ENCODE measurements around the gene TAS1R2. TPM values are rescaled to one million over a fixed set of nuclear protein-coding genes. Genes with fewer than 3 reads are reported as not detected.
"Not testable (repeated sequence)": the region's sequence is repeated elsewhere in the genome, so short reads cannot be mapped to it uniquely, and the experiment has no call there.

The TAS1R2 gene
- total RNA-seq, 1 donor from 2014 or later = not detected

DNA sequence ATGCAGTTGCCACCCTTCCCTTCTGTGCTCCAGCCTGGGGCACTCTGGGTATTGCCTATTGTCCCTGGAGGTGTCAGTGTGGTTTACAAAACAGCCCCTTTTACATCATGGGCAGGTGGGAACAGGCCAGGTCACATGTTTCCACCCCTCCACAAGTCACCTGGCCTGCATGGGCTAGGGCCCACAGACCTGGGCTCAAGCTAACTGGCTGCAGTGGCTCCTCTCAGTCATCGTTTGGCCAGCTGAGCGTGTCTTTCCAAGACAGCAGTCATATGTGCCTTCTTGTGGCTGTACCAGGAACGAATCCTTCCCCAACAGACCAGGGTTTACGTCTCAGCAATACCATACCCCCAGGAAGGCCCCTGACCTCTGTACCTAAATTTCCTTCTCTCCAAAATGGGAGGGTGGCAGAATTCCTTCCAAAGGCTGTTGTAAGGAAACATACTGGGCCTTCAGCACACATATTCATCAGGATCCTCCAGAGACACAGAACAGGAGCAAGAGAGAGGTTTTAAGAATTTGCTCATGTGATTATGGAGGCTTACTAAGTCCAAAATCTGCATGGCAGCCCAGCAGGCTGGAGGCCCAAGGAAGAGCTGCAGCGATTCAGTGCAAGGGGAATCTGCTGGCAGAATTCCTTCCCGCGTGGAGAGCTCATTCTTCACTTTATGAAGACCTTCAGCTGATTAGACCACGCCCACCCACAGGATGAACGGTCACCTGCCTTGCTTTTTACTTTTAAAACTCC lies 10.6 kb upstream of the TAS1R2 start:
- no peak for DNase-seq (ENCODE audit: extremely low read depth, low read depth, low spot score)

GRCh38 chr1:18868801-18869424 lies 9.5 kb upstream of the TAS1R2 start:
- DNase-seq (ENCODE audit: extremely low read depth, low read depth, low spot score) = no peak

DNA sequence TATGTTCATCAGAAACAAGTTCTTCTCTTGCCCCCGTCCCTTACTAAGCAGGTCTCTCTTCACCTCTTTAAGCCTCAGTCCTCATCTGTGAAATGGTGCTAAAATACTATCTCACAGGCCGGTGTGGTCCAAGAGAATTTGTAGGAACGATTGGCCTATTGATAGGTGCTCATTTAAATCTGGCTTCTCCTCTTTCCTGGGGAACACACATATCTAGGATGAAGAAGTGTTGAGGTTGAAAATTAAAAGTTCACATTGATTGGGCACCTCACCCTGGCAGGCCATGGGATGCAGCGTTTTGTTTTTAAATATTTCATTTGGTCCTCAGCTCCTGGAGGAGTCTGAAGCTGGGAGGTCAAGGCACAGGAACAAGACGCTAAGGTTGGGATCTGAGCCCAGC lies 8.9 kb upstream of the TAS1R2 start:
- no peak for DNase-seq (ENCODE audit: extremely low read depth, low read depth, low spot score)

DNA sequence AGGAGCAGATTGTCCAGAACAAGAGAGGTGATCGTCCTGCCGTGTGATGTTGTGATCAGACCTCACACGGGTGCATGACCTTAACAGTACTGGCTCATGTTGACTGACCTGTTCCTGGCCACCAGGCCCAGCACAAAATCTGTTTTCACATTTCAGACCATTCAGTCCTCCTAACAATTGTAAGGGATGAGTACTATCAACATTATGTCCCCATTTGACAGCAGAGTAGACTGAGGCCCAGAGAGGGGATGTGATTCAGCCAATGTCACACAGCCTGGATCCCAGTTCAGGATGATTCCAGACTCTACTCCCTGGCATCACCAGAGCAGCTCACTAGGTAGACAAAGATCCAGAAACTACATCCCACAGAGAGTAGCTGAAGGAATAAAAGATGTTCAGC lies 7.4 kb upstream of the TAS1R2 start:
- no peak for DNase-seq (ENCODE audit: extremely low read depth, low read depth, low spot score)

- no peak for DNase-seq (ENCODE audit: extremely low read depth, low read depth, low spot score)
These were observed 6.9 kb upstream of the TAS1R2 start for GRCh38 chr1:18866314-18866713.

DNA sequence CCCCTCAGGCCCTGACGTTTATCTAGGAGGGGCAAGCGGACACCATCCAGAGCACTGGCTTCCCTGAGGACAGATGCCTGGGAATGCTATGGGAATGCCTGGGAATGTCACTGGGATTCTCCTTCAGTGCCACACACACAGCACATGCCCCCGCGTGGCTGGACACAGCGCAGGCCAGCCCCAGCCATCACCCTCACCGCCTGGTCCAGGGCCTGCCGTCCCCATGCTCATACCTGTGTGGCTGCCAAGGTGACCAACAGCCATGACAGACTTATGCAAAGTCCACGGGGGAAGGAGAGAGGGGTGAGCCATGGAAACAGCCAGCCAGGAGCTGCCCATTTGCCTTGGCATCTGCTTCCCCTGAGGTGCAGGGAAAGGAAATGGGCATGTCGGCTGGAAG lies 5.7 kb upstream of the TAS1R2 start:
- DNase-seq (ENCODE audit: extremely low read depth, low read depth, low spot score) = no peak

DNA sequence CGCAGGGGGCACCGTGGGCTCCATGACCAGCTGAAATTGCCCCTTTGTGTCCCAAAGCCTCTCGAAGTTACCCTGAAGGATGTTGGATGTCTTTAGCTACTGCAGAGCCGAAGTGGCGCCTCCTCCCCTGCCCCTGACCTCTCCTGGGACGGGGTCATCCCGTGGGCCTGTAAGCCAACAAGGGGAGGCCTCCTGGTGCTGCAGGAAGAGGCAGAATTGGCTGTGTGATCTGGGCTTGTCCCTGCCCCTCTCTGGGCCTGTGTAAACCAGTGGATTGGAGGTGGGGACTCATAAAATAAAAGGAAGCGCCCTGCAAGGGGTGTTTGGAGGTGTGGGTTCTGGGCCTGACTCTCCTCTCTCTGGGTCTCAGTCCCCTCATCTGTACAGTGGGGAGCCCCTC lies 2.1 kb upstream of the TAS1R2 start:
- DNase-seq (ENCODE audit: extremely low read depth, low read depth, low spot score) = no peak

- no peak for DNase-seq (ENCODE audit: extremely low read depth, low read depth, low spot score)
These were observed 1.6 kb upstream of the TAS1R2 start for GRCh38 chr1:18861082-18861481.

DNA sequence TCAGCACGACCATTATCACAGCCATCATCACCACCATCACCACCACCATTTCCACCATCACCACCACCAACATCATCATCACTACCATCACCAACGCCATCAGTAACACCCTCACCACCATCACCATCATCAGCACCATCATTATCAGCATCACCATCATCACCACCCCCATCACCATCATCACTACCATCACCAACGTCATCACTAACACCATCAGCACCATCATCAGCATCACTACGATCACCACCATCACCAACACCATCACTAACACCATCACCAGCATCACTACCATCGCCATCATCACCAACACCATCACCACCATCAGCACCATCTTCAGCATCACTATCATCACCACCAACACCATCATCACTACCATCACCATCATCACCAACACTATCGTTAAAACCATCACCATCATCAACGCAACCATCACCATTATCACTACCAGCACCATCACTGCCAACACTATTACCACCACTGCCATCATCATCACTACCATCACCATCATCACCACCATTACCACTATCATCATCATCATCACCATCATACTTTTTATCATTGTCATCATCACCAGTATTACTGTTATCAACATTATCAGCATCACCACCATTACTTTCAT lies 1.3 kb downstream of the TAS1R2 start:
- DNase-seq (ENCODE audit: extremely low read depth, low read depth, low spot score) = no peak

- DNase-seq (ENCODE audit: extremely low read depth, low read depth, low spot score) = no peak
These were observed 3.0 kb downstream of the TAS1R2 start for GRCh38 chr1:18856435-18856834.

GRCh38 chr1:18855573-18855972 lies 3.9 kb downstream of the TAS1R2 start:
- no peak for DNase-seq (ENCODE audit: extremely low read depth, low read depth, low spot score)

- DNase-seq (ENCODE audit: extremely low read depth, low read depth, low spot score) = no peak
These were observed 5.0 kb downstream of the TAS1R2 start for GRCh38 chr1:18854331-18855025.

DNA sequence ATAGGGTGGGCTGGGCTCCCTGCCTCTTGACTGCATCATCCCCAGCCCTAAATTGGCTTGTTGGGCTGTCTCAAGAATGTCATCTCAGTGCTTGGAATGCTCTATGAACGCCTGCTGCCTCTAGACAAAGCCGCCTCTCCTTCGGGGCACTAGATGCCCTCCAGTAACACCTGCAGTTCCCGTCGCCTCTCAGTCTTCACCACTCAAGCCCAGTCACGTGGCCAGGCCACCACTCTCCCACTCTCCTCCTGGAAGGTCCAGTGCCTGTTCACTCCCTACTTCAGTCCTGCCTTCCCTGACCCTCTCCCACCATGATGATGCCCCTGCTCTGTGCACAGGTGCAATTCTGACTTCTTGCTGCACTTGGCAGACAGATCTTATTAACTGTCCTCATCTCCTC lies 7.0 kb downstream of the TAS1R2 start:
- no peak for DNase-seq (ENCODE audit: extremely low read depth, low read depth, low spot score)

DNA sequence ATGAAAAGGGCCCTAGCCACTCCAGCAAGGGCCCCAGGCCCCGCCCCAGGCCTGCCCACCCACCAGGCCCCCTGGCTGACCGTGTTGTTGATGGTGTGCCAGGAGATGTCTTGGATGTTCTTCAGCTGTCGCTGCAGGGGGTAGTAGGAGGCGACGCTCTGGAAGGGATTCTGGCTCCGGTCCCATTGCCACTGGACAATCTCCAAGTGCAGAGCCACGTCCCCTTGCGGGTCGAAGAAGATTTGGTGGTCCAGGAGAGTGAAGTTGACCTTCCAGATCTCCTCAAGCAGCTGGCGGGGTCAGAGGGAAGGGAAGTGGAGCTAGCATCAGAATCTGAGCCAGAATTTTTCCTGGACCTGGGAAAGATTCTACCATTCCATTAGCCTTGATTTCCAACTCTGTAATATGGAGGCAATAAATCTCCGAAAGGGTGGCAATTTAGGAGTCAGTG lies 10.2 kb downstream of the TAS1R2 start:
- DNase-seq (ENCODE audit: extremely low read depth, low read depth, low spot score) = no peak

DNA sequence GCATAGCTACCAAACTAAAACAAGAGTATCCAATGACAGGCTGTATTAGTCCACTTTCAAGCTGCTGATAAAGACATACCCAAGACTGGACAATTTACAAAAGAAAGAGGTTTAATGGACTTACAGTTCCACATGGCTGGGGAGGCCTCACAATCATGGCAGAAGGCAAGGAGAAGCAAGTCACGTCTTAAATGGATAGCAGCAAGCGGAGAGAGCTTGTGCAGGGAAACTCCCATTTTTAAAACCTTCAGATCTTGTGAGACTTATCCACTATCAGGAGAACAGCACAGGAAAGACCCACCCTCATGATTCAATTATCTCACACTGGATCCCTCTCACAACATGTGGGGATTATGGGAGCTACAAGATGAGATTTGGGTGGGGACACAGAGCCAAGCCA lies 11.7 kb downstream of the TAS1R2 start:
- DNase-seq (ENCODE audit: extremely low read depth, low read depth, low spot score) = not testable (repeated sequence)

DNA sequence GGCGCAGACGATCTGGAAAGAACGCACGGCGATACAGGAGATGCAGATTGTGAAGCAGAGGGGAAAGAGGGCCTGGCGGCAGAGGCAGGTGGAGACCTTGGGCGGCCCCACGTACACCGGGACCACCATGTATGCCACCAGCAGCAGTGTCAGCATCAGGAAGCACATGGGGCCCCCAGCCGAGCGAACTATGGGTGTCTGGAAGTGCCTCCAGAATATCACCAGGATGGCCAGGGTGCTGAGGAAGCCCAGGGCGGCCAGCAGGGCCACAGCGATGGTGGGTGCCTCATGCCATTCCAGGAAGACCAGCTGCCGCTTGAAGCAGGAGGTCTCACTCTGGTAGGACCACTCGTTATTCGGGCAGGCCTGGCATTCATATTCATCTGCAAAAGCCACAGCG lies 19.3 kb downstream of the TAS1R2 start:
- DNase-seq (ENCODE audit: extremely low read depth, low read depth, low spot score) = no peak

- no peak for DNase-seq (ENCODE audit: extremely low read depth, low read depth, low spot score)
These were observed 22.8 kb downstream of the TAS1R2 start for GRCh38 chr1:18836654-18837053.

GRCh38 chr1:18832319-18832718 lies 27.1 kb downstream of the TAS1R2 start:
- DNase-seq (ENCODE audit: extremely low read depth, low read depth, low spot score) = not testable (repeated sequence)

DNA sequence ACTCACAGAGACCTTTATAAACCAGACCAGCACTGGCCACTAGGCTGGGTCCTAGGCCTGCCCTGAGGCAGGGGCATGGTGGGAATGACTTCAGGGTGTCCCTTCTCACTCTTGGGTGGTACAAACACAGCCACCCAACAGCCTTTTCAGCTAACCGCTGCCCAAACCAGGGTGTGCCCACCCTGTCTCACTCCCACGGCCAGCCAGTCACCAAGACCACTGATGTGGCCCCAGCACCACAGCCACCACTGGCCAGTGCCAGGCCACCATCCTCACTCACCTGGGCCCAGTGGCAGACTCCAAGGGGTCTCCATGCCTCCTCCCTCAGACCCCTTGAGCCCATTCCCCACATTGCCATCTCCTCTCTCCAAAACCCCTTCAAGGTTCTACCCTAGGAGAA lies 27.8 kb downstream of the TAS1R2 start:
- DNase-seq (ENCODE audit: extremely low read depth, low read depth, low spot score) = no peak

GRCh38 chr1:18830596-18830995 lies 28.9 kb downstream of the TAS1R2 start:
- DNase-seq (ENCODE audit: extremely low read depth, low read depth, low spot score) = no peak

GRCh38 chr1:18829671-18830070 lies 29.8 kb downstream of the TAS1R2 start:
- no peak for DNase-seq (ENCODE audit: extremely low read depth, low read depth, low spot score)

Data from glomerular endothelial cell (primary cell).